Measurements from ENCODE around the gene PPM1A.

GRCh38 chr14:60348211-60348610, 99.2 kb downstream of the PPM1A start:
- TF ChIP-seq, protein P1, sequence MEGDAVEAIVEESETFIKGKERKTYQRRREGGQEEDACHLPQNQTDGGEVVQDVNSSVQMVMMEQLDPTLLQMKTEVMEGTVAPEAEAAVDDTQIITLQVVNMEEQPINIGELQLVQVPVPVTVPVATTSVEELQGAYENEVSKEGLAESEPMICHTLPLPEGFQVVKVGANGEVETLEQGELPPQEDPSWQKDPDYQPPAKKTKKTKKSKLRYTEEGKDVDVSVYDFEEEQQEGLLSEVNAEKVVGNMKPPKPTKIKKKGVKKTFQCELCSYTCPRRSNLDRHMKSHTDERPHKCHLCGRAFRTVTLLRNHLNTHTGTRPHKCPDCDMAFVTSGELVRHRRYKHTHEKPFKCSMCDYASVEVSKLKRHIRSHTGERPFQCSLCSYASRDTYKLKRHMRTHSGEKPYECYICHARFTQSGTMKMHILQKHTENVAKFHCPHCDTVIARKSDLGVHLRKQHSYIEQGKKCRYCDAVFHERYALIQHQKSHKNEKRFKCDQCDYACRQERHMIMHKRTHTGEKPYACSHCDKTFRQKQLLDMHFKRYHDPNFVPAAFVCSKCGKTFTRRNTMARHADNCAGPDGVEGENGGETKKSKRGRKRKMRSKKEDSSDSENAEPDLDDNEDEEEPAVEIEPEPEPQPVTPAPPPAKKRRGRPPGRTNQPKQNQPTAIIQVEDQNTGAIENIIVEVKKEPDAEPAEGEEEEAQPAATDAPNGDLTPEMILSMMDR (conservative IDR thresholded peaks at IDR 0.05; ENCODE audit: low read depth, low read length), result no peak
- TF ChIP-seq EZH2 (IDR thresholded peaks at IDR 0.05; ENCODE audit: borderline replicate concordance, low read depth, low read length, poor library complexity, severe bottlenecking), result no peak

Data from A673 (cell line).